Measurements from ENCODE around the gene LAMA2.

DNA sequence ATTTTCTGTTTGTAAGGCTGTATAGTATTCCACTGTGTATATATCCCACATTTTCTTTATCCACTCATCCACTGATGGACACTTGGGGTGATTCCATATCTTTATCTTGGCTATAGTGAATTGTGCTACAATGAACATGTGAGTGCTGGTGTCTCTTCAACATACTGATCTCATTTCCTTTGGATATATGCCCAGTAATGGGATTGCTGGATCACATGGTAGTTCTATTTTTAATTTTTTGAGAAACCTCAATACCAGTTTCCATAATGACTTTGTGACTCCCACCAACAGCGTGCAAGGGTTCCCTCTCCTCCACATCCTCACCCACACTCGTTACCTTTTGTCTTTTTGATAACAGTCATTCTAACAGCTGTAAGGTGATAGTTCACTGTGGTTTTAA is 661.0 kb downstream of the LAMA2 start:
- TF ChIP-seq, protein P1, sequence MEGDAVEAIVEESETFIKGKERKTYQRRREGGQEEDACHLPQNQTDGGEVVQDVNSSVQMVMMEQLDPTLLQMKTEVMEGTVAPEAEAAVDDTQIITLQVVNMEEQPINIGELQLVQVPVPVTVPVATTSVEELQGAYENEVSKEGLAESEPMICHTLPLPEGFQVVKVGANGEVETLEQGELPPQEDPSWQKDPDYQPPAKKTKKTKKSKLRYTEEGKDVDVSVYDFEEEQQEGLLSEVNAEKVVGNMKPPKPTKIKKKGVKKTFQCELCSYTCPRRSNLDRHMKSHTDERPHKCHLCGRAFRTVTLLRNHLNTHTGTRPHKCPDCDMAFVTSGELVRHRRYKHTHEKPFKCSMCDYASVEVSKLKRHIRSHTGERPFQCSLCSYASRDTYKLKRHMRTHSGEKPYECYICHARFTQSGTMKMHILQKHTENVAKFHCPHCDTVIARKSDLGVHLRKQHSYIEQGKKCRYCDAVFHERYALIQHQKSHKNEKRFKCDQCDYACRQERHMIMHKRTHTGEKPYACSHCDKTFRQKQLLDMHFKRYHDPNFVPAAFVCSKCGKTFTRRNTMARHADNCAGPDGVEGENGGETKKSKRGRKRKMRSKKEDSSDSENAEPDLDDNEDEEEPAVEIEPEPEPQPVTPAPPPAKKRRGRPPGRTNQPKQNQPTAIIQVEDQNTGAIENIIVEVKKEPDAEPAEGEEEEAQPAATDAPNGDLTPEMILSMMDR (IDR thresholded peaks at IDR 0.05) = no peak
- TF ChIP-seq POLR2A (IDR thresholded peaks at IDR 0.05) = no peak
